Small intestine (tissue), 4 donors: ENCODE measurements around the gene KRTAP5-6. TPM values are rescaled to one million over a fixed set of nuclear protein-coding genes. Genes with fewer than 3 reads are reported as not detected.

Source experiments
- polyA plus RNA-seq, 4 donors: library from polyadenylated mRNA; stranded (reverse) in 3 of 4; unstranded in 1 of 4; fragments of 200-250 nt in 3 of 4; fragments of 120-200 nt in 1 of 4; gene quantifications; one replicate each; pipeline versions ENCODE4 v1.2.1 to v1.2.3, GENCODE V29; 2013
- donor health status: healthy with polysubstance abuse.
- donor health status: Bipolar disorder and iron deficiency.
- donor health status: healthy.

The KRTAP5-6 gene
- polyA plus RNA-seq, 4 donors = not detected

Other genes starting within 250 kb of the KRTAP5-6 start
- gene MOB2, start 210.4 kb upstream of the KRTAP5-6 start, polyA plus RNA-seq = 10 to 100 TPM; 28.3 to 48.6 (median 42.0) TPM
- 10 to 100 TPM in 1 of 4 donors, 1 to 10 TPM in 3; 3.1 to 15.0 (median 7.1) TPM for gene DUSP8, start 124.9 kb upstream of the KRTAP5-6 start, polyA plus RNA-seq
- 1 to 10 TPM in 1 of 4 donors, not detected in 3; 2.0 TPM for gene KRTAP5-1, start 111.9 kb upstream of the KRTAP5-6 start, polyA plus RNA-seq
- under 1 TPM in 1 of 4 donors, not detected in 3; 0.07 TPM for gene KRTAP5-2, start 98.9 kb upstream of the KRTAP5-6 start, polyA plus RNA-seq
- gene KRTAP5-3, start 88.7 kb upstream of the KRTAP5-6 start, polyA plus RNA-seq = not detected
- not detected for gene KRTAP5-4, start 75.1 kb upstream of the KRTAP5-6 start, polyA plus RNA-seq
- gene KRTAP5-5, start 67.4 kb upstream of the KRTAP5-6 start, polyA plus RNA-seq = under 1 TPM in 1 of 4 donors, not detected in 3; 0.65 TPM
- gene IFITM10, start 53.4 kb downstream of the KRTAP5-6 start, polyA plus RNA-seq = under 1 TPM in 3 of 4 donors, not detected in 1; 0.32 to 0.54 (median 0.43) TPM
- 100 to 1,000 TPM; 537 to 799 (median 556) TPM for gene CTSD, start 66.7 kb downstream of the KRTAP5-6 start, polyA plus RNA-seq
- 10 to 100 TPM in 2 of 4 donors, 1 to 10 TPM in 2; 3.1 to 46.5 (median 24.2) TPM for gene SYT8, start 137.8 kb downstream of the KRTAP5-6 start, polyA plus RNA-seq
- 1 to 10 TPM in 3 of 4 donors, under 1 TPM in 1; 0.49 to 8.9 (median 8.2) TPM for gene TNNI2, start 141.8 kb downstream of the KRTAP5-6 start, polyA plus RNA-seq
- gene LSP1, start 155.9 kb downstream of the KRTAP5-6 start, polyA plus RNA-seq = 10 to 100 TPM in 3 of 4 donors, 1 to 10 TPM in 1; 4.5 to 45.1 (median 22.3) TPM
- gene PRR33, start 194.7 kb downstream of the KRTAP5-6 start, polyA plus RNA-seq = under 1 TPM in 2 of 4 donors, not detected in 2; 0.01 to 0.49 TPM
- gene TNNT3, start 222.5 kb downstream of the KRTAP5-6 start, polyA plus RNA-seq = 10 to 100 TPM in 1 of 4 donors, 1 to 10 TPM in 2, under 1 TPM in 1; 0.66 to 17.7 (median 4.4) TPM